Central memory CD4-positive, alpha-beta T cell (primary cell): ENCODE results near the gene RPL7L1.
A peak's percentile ranks its signal among the peaks of the same experiment; 100 is the strongest.
"Not testable (repeated sequence)": the region's sequence is repeated elsewhere in the genome, so short reads cannot be mapped to it uniquely, and the experiment has no call there.

Experiments used
- DNase-seq: peaks from one replicate; pipeline ENCODE4 v3.0.0; 2022
- total RNA-seq, 3 experiments: gene quantifications; one replicate each; lab custom pipeline; 2026; lab: John Stamatoyannopoulos, UW

RPL7L1 gene
- 68.9 to 614 (median 177) reads per million in 3 experiments for total RNA-seq

GRCh38 chr6:42879372-42880239 lies at the start of gene RPL7L1:
Gene RPL7L1 (plus strand): TSS chr6:42879616. CDS start chr6:42879911, 295 bp downstream.
- DNase-seq = peak; percentile 89

- DNase-seq = no peak
These were observed 48.2 kb upstream of the RPL7L1 start for GRCh38 chr6:42831237-42831636.

- DNase-seq = no peak
These were observed 45.4 kb upstream of the RPL7L1 start for GRCh38 chr6:42834056-42834455.

- no peak for DNase-seq
These were observed 37.4 kb upstream of the RPL7L1 start for GRCh38 chr6:42841844-42842584.

- no peak for DNase-seq
These were observed 34.1 kb upstream of the RPL7L1 start for GRCh38 chr6:42845327-42845694.

GRCh38 chr6:42846505-42846904 lies 32.9 kb upstream of the RPL7L1 start:
- no peak for DNase-seq

GRCh38 chr6:42848700-42849099 lies 30.7 kb upstream of the RPL7L1 start:
- DNase-seq = no peak

- DNase-seq = no peak
These were observed 27.8 kb upstream of the RPL7L1 start for GRCh38 chr6:42851599-42851998.

- DNase-seq = no peak
These were observed 19.4 kb upstream of the RPL7L1 start for GRCh38 chr6:42860036-42860435.

GRCh38 chr6:42860481-42860880 lies 18.9 kb upstream of the RPL7L1 start:
- no peak for DNase-seq

- DNase-seq = no peak
These were observed 14.8 kb upstream of the RPL7L1 start for GRCh38 chr6:42864602-42865001.

GRCh38 chr6:42870145-42870936 lies 9.1 kb upstream of the RPL7L1 start:
- DNase-seq = no peak

GRCh38 chr6:42871711-42872110 lies 7.7 kb upstream of the RPL7L1 start:
- no peak for DNase-seq

GRCh38 chr6:42873313-42873712 lies 6.1 kb upstream of the RPL7L1 start:
- no peak for DNase-seq

GRCh38 chr6:42877695-42878094 lies 1.7 kb upstream of the RPL7L1 start:
- no peak for DNase-seq

GRCh38 chr6:42880240-42880817 lies 913 bp downstream of the RPL7L1 start:
- DNase-seq = not testable (repeated sequence)

GRCh38 chr6:42880871-42881270 lies 1.5 kb downstream of the RPL7L1 start:
- not testable (repeated sequence) for DNase-seq

- no peak for DNase-seq
These were observed 6.3 kb downstream of the RPL7L1 start for GRCh38 chr6:42885702-42886101.

GRCh38 chr6:42888201-42888600 lies 8.8 kb downstream of the RPL7L1 start:
- DNase-seq = not testable (repeated sequence)

- no peak for DNase-seq
These were observed 10.4 kb downstream of the RPL7L1 start for GRCh38 chr6:42889815-42890214.

GRCh38 chr6:42890311-42891198 lies 11.1 kb downstream of the RPL7L1 start:
- peak; percentile 88 for DNase-seq
